Transverse colon (tissue), 4 donors: Measurements from ENCODE around the gene MPC2. TPM values are rescaled to one million over a fixed set of nuclear protein-coding genes. Genes with fewer than 3 reads are reported as not detected.

ENCODE experiments used
- DNase-seq: peaks from one replicate; pipeline ENCODE4 v3.0.0-alpha.2; 2019
- H3K27ac ChIP-seq, 4 donors: fragments of 200-600 bp; sonication (generic); 2 replicates each; pipeline ENCODE4 v1.5.1; 2016 to 2018; ENCODE audit warnings: inconsistent platforms in 4 of 4
- H3K27me3 ChIP-seq: fragments of 200-600 bp; sonication (generic); 2 replicates; pipeline ENCODE4 v1.5.1; 2017; ENCODE audit warnings: inconsistent platforms
- H3K36me3 ChIP-seq, 4 donors: fragments of 200-600 bp; sonication (generic); 2 replicates each; pipeline ENCODE4 v1.5.1; 2017 to 2019; ENCODE audit warnings: inconsistent platforms in 4 of 4
- H3K4me1 ChIP-seq, 4 donors: fragments of 200-600 bp; sonication (generic); 2 replicates each; pipeline ENCODE4 v1.5.1; 2017 to 2020; ENCODE audit warnings: inconsistent platforms in 4 of 4
- H3K4me3 ChIP-seq, 4 donors: fragments of 200-600 bp; sonication (generic); 1 replicate in 1 of 4; 2 replicates in 3 of 4; pipeline versions ENCODE4 v1.5.1 to v1.6.1; 2017 to 2019; ENCODE audit warnings: inconsistent platforms in 4 of 4
- H3K9me3 ChIP-seq, 2 donors: fragments of 200-600 bp; sonication (generic); 2 replicates each; pipeline ENCODE4 v1.5.1; 2017 to 2019; ENCODE audit warnings: inconsistent platforms in 2 of 2
- EP300 ChIP-seq: sonication (generic); formaldehyde crosslinking; IDR thresholded peaks from one replicate; pipeline ENCODE4 v1.6.1; 2017; ENCODE audit warnings: antibody characterized with exemption, low read depth
- POLR2A ChIP-seq: fragments of 450-650 bp; IDR thresholded peaks from one replicate; pipeline ENCODE4 v1.6.1; 2016; ENCODE audit warnings: antibody characterized with exemption, mild to moderate bottlenecking, moderate library complexity
- POLR2AphosphoS5 ChIP-seq, 3 donors: sonication (generic); formaldehyde crosslinking; IDR thresholded peaks; one replicate each; pipeline ENCODE4 v1.6.1; 2016; ENCODE audit warnings: antibody characterized with exemption in 3 of 3
- WGBS, 2 donors: methylation state at CpG; one replicate each; pipeline ENCODE4 v1.1.5; 2018; ENCODE audit warnings: low coverage in 1 of 2; 5-methylcytosine and 5-hydroxymethylcytosine counted together
- in situ Hi-C, 4 donors: fragments of 200-750 bp; cut with MboI; loops; one replicate each; pipeline versions ENCODE4 v1.15.0 to v1.15.1; 2017; ENCODE audit warnings: low sequenced_read_pairs in 3 of 4, low pct_ligation_motif_present in 1 of 4, low pct_unique_long_range_greater_than_20kb in 1 of 4
- intact Hi-C: fragments of 100-400 bp; cut with DNase I; formaldehyde crosslinking; loops from one replicate; pipeline ENCODE4 v1.15.1; 2023; ENCODE audit warnings: low total_unique reads
- total RNA-seq, 4 donors: library from RNA; depleted of rRNA; stranded (reverse); fragments of >200 nt; gene quantifications; one replicate each; pipeline ENCODE4 v1.1.0, GENCODE V29; 2016
- TF ChIP-seq, protein P1 (sequence below), 5 experiments: fragments of 200-600 bp in 3 of 5; fragments of 450-650 bp in 2 of 5; sonication (generic) in 3 of 5; IDR thresholded peaks; 1 replicate in 2 of 5; 2 replicates in 3 of 5; pipeline ENCODE4 v1.5.1; 2016 to 2017; ENCODE audit warnings: antibody characterized with exemption in 5 of 5, inconsistent platforms in 3 of 5, mild to moderate bottlenecking in 2 of 5, moderate library complexity in 1 of 5

MPC2 gene
- total RNA-seq, 4 donors from 2014 or later, result 14.2 to 91.6 (median 38.4) TPM

DNA sequence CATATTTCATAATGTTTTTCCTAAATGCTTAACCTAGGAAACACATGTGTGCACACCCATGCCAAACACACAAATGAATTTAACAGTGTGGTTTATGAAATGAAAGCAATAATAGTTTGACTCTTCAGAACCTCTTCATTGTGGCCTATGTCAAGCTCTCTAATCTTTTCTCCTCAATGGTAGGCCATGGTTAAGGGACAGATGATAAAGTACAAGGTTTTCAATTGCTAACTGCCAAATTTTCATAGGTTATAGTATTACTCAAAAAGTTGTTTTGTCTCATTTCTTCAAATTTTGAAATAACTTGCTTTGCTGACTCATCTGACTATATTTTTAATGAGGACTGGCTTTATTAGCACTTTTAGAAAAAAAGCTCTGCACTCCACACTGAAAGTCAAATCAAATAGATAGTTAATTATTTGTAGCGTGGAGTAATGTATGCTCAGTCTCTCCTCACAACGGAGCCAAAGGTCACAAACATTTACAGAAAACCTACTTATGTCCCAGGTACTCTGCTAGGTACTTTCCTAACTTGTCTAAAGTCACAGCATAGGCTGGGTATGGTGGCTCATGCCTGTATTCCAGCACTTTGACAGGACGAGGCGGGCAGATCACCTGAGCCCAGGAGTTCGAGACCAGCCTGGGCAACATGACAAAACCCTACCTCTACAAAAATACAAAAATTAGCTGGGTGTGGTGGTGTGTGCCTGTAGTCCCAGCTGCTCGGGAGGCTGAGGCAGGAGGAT is 19.9 kb downstream of the MPC2 start:
- DNase-seq, result no peak
- intact Hi-C loops (no loop called here), in situ Hi-C loops (no loop called here)
- no peak overlapping the region for H3K4me3 ChIP-seq
- peak overlapping the region in 2 of 4 donors; percentile 2 to 42 for H3K27ac ChIP-seq
- H3K27me3 ChIP-seq, result no peaks in the 10 kb centered on the region
- H3K9me3 ChIP-seq, result no peaks in the 10 kb centered on the region
- TF ChIP-seq POLR2A (no peak), POLR2AphosphoS5 (IDR thresholded peaks at IDR 0.05) (no peak), EP300 (no peak)
- TF ChIP-seq, protein P1, sequence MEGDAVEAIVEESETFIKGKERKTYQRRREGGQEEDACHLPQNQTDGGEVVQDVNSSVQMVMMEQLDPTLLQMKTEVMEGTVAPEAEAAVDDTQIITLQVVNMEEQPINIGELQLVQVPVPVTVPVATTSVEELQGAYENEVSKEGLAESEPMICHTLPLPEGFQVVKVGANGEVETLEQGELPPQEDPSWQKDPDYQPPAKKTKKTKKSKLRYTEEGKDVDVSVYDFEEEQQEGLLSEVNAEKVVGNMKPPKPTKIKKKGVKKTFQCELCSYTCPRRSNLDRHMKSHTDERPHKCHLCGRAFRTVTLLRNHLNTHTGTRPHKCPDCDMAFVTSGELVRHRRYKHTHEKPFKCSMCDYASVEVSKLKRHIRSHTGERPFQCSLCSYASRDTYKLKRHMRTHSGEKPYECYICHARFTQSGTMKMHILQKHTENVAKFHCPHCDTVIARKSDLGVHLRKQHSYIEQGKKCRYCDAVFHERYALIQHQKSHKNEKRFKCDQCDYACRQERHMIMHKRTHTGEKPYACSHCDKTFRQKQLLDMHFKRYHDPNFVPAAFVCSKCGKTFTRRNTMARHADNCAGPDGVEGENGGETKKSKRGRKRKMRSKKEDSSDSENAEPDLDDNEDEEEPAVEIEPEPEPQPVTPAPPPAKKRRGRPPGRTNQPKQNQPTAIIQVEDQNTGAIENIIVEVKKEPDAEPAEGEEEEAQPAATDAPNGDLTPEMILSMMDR (IDR thresholded peaks at IDR 0.05), result no peak
- H3K4me1 ChIP-seq, result peaks cover 0 to 13% (median 0%) of the 10 kb centered on the region in 4 donors
- H3K36me3 ChIP-seq, result peaks cover 0 to 5% (median 0%) of the 10 kb centered on the region in 4 donors
- 68 to 69% methylated on average over 4 to 6 of the region's 6 CpGs for WGBS, 2 donors

DNA sequence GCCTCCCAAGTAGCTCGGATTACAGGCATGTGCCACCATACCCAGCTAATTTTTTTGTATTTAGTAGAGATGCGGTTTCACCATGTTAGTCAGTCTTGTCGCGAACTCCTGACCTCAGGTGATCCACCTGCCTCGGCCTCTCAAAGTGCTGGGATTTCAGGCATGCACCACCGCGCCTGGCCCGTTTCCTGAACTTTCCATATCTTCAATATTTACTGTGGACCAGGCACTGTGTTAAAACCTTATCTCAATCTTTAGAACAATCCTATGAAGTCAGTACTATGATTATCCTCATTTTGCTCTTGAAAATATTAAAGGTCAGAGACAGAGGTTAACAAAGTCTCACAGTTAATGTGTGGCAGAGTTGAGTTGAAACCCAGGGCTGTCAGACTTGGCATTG is 21.3 kb downstream of the MPC2 start:
- no peak for DNase-seq
- H3K36me3 ChIP-seq, result peaks cover 0 to 5% (median 0%) of the 10 kb centered on the region in 4 donors
- no peaks in the 10 kb centered on the region for H3K9me3 ChIP-seq
- in situ Hi-C loops, result no loop called here
- no peak overlapping the region for H3K27ac ChIP-seq
- H3K4me3 ChIP-seq, result no peak overlapping the region
- 96 to 100% methylated on average over 6 to 8 of the region's 8 CpGs for WGBS, 2 donors
- TF ChIP-seq POLR2AphosphoS5 (IDR thresholded peaks at IDR 0.05) (no peak), EP300 (no peak), POLR2A (no peak)
- TF ChIP-seq, protein P1 (IDR thresholded peaks at IDR 0.05), result no peak
- intact Hi-C loops, result no loop called here
- peaks cover 0 to 20% (median 0%) of the 10 kb centered on the region in 4 donors for H3K4me1 ChIP-seq
- no peaks in the 10 kb centered on the region for H3K27me3 ChIP-seq

DNA sequence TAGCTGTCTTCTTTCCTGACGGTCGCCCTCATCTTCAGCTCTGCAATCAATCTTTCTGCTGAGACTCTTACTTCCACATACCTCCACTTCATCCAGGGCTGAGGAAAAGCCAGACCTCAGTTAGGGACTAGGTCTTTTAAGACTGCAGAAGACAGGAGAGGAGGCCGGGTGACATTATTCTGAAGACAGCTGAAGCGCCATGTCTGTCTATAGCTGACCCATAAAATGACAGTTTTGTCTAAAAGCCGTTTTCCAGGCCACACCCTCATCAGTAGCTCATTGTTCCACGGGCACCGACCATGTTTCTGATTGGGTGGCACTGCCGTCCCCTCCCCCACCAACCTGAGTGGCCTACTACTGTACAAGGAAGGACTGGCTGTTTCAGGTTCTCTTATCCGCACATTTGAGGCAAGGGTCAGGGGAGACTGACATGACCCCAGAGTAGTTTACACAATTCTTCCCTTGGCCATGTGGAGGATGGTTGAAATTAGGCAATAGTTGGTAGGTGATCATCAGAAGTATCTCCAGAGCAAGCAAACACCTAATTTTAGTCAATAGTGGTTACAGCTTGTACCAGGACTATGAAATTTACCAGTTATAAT is 22.9 kb downstream of the MPC2 start, which contains the start of gene ADCY10:
TSS of gene ADCY10 (minus strand) at position 240 of the 602 bp plus-strand sequence. CDS start 8,994 bp downstream, outside the sequence.
- Histone ChIP-seq H3K4me3 (no peak within 1 kb of the TSS), H3K27ac (no peak within 1 kb of the TSS), H3K4me1 (peaks cover 0 to 20% (median 0%) of the 10 kb centered on the region in 4 donors), H3K9me3 (no peaks in the 10 kb centered on the region), H3K27me3 (no peaks in the 10 kb centered on the region), H3K36me3 (peaks cover 0 to 5% (median 0%) of the 10 kb centered on the region in 4 donors)
- in situ Hi-C loops (no loop called here), intact Hi-C loops (no loop called here)
- WGBS, 2 donors, result 82 to 86% methylated on average over 4 to 9 of the region's 9 CpGs
- TF ChIP-seq EP300, result no peak
- TF ChIP-seq POLR2A, result peak; percentile 9
- DNase-seq, result no peak

DNA sequence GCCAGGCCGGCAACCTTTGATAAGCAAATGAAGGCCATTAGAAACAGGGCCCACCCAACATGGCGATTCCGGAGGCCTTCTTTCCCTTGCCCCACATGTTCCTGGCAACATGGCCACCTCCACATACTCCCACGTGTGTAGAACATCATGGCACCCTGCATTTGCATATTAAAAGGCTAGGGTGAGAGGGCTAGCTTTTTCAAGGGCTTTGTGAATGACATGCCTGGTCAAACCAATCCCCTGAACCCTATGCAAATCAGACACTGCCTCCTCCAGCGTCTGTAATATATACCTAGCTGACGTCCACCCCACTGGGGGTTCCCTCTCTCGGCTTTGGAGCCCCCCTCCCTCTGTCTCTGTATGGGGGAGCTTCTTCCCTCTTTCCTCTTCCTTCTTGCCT is 24.6 kb downstream of the MPC2 start:
- WGBS, 2 donors, result 60 to 84% methylated on average over 2 to 7 of the region's 7 CpGs

More for the DNA sequence above, 24.6 kb downstream of the MPC2 start:
- in situ Hi-C loops, result no loop called here
- no peak for DNase-seq
- Histone ChIP-seq H3K4me1 (peaks cover 0 to 18% (median 0%) of the 10 kb centered on the region in 4 donors), H3K36me3 (peaks cover 0 to 5% (median 0%) of the 10 kb centered on the region in 4 donors), H3K4me3 (no peak overlapping the region), H3K27me3 (no peaks in the 10 kb centered on the region), H3K27ac (no peak overlapping the region), H3K9me3 (no peaks in the 10 kb centered on the region)
- intact Hi-C loops, result no loop called here
- TF ChIP-seq POLR2AphosphoS5 (IDR thresholded peaks at IDR 0.05) (no peak), EP300 (no peak), POLR2A (no peak)
- TF ChIP-seq, protein P1 (IDR thresholded peaks at IDR 0.05), result no peak
